ENCODE results near the gene C1orf167. TPM values are rescaled to one million over a fixed set of nuclear protein-coding genes. Genes with fewer than 3 reads are reported as not detected.

Gene C1orf167
- total RNA-seq, 5 donors from 2014 or later (not counting 1 experiment from before 2014, with no cell fraction given) = not detected

- Histone ChIP-seq H3K4me3 (ENCODE audit: control insufficient read depth in 1 of 2, extremely low read depth in 1 of 2, low read length in 1 of 2) (peak overlapping the region; percentile 27 to 36), H3K36me3 (ENCODE audit: control insufficient read depth in 2 of 2, extremely low read depth in 1 of 2, insufficient read depth in 1 of 2, low read length in 1 of 2) (peaks cover 0 to 4% of the 10 kb centered on the region in 2 donors), H3K27ac (ENCODE audit: low read length) (no peak overlapping the region), H3K9me3 (no peaks in the 10 kb centered on the region), H3K27me3 (replicated peaks in 1 of 2; ENCODE audit: control insufficient read depth in 2 of 2, extremely low read depth in 1 of 2, insufficient read depth in 2 of 2, low read length in 1 of 2) (no peaks in the 10 kb centered on the region), H3K4me1 (ENCODE audit: control insufficient read depth in 1 of 2, extremely low read depth in 1 of 2, insufficient read depth in 2 of 2, low read length in 2 of 2) (peaks cover 0 to 13% of the 10 kb centered on the region in 2 experiments)
- H3K36me3 Mint-ChIP-seq = no peaks in the 10 kb centered on the region
- H3K27me3 Mint-ChIP-seq = no peaks in the 10 kb centered on the region
- ChIA-PET CTCF (no interaction called here), POLR2A (no interaction called here)
- no peaks in the 10 kb centered on the region for H3K9me3 Mint-ChIP-seq
- no peak overlapping the region for H3K27ac Mint-ChIP-seq
- H3K4me1 Mint-ChIP-seq = peaks cover 0 to 9% (median 9%) of the 10 kb centered on the region in 3 donors
- WGBS (ENCODE audit: insufficient coverage) = 14% methylated on average over 27 of the region's 30 CpGs
- ATAC-seq (replicated peaks in 1 of 4) (peak; percentile 49 to 69 (median 56)), DNase-seq (peak in 18 of 35 experiments; percentile 8 to 53 (median 27))
- H3K4me3 Mint-ChIP-seq = peak overlapping the region; percentile 28 to 63 (median 48)
Observed at GRCh38 chr1:11784993-11785769, 23.2 kb downstream of the C1orf167 start.

- CTCF ChIA-PET = interaction anchor here in 1 of 2 donors (0.6 kb wide), 1 partner anchor 251 kb away, joined by 3 read pairs; no protein-coding TSS in a partner anchor
Observed at GRCh38 chr1:11786168-11786567, 24.2 kb downstream of the C1orf167 start.

GRCh38 chr1:11787251-11787803 lies 25.3 kb downstream of the C1orf167 start:
- no peak for DNase-seq
- Mint-ChIP-seq H3K27ac (no peak overlapping the region), H3K36me3 (peaks cover 13% of the 10 kb centered on the region), H3K4me1 (peaks cover 0 to 9% (median 9%) of the 10 kb centered on the region in 3 donors), H3K9me3 (no peaks in the 10 kb centered on the region), H3K27me3 (no peaks in the 10 kb centered on the region), H3K4me3 (no peak overlapping the region)
- ChIA-PET CTCF (interaction anchor here in 1 of 2 donors (0.5 to 0.6 kb wide), 2 partner anchors 120 to 775 kb away, joined by 3 to 8 read pairs; partner anchors contain the start of gene TARDBP), POLR2A (interaction anchor here in 1 of 2 donors (0.7 kb wide), 1 partner anchor 80 kb away, joined by 3 read pairs; no protein-coding TSS in a partner anchor)
- no peak overlapping the region for H3K4me3 ChIP-seq (ENCODE audit: control insufficient read depth in 1 of 2, extremely low read depth in 1 of 2, low read length in 1 of 2)
- WGBS (ENCODE audit: insufficient coverage) = 79% methylated on average over 10 of the region's 16 CpGs
- H3K27me3 ChIP-seq (replicated peaks in 1 of 2; ENCODE audit: control insufficient read depth in 2 of 2, extremely low read depth in 1 of 2, insufficient read depth in 2 of 2, low read length in 1 of 2) = no peaks in the 10 kb centered on the region
- H3K9me3 ChIP-seq = no peaks in the 10 kb centered on the region
- peaks cover 0 to 13% of the 10 kb centered on the region in 2 experiments for H3K4me1 ChIP-seq (ENCODE audit: control insufficient read depth in 1 of 2, extremely low read depth in 1 of 2, insufficient read depth in 2 of 2, low read length in 2 of 2)
- no peak overlapping the region for H3K27ac ChIP-seq (ENCODE audit: low read length)
- peaks cover 0 to 17% of the 10 kb centered on the region in 2 donors for H3K36me3 ChIP-seq (ENCODE audit: control insufficient read depth in 2 of 2, extremely low read depth in 1 of 2, insufficient read depth in 1 of 2, low read length in 1 of 2)
- ATAC-seq (replicated peaks in 1 of 4) = no peak

More at GRCh38 chr1:11786168-11786567, 24.2 kb downstream of the C1orf167 start:
- H3K27me3 Mint-ChIP-seq = no peaks in the 10 kb centered on the region
- no CpG with 5 or more reads among the region's 5 CpGs for WGBS (ENCODE audit: insufficient coverage)
- Histone ChIP-seq H3K27me3 (replicated peaks in 1 of 2; ENCODE audit: control insufficient read depth in 2 of 2, extremely low read depth in 1 of 2, insufficient read depth in 2 of 2, low read length in 1 of 2) (no peaks in the 10 kb centered on the region), H3K9me3 (no peaks in the 10 kb centered on the region), H3K4me3 (ENCODE audit: control insufficient read depth in 1 of 2, extremely low read depth in 1 of 2, low read length in 1 of 2) (no peak overlapping the region), H3K4me1 (ENCODE audit: control insufficient read depth in 1 of 2, extremely low read depth in 1 of 2, insufficient read depth in 2 of 2, low read length in 2 of 2) (peaks cover 0 to 13% of the 10 kb centered on the region in 2 experiments), H3K27ac (ENCODE audit: low read length) (no peak overlapping the region), H3K36me3 (ENCODE audit: control insufficient read depth in 2 of 2, extremely low read depth in 1 of 2, insufficient read depth in 1 of 2, low read length in 1 of 2) (peaks cover 0 to 7% of the 10 kb centered on the region in 2 donors)
- peaks cover 4% of the 10 kb centered on the region for H3K36me3 Mint-ChIP-seq
- DNase-seq = no peak
- no peaks in the 10 kb centered on the region for H3K9me3 Mint-ChIP-seq
- H3K27ac Mint-ChIP-seq = no peak overlapping the region
- no peak for ATAC-seq (replicated peaks in 1 of 4)
- H3K4me1 Mint-ChIP-seq = peaks cover 0 to 9% (median 9%) of the 10 kb centered on the region in 3 donors
- no peak overlapping the region for H3K4me3 Mint-ChIP-seq
- POLR2A ChIA-PET = no interaction called here

DNA sequence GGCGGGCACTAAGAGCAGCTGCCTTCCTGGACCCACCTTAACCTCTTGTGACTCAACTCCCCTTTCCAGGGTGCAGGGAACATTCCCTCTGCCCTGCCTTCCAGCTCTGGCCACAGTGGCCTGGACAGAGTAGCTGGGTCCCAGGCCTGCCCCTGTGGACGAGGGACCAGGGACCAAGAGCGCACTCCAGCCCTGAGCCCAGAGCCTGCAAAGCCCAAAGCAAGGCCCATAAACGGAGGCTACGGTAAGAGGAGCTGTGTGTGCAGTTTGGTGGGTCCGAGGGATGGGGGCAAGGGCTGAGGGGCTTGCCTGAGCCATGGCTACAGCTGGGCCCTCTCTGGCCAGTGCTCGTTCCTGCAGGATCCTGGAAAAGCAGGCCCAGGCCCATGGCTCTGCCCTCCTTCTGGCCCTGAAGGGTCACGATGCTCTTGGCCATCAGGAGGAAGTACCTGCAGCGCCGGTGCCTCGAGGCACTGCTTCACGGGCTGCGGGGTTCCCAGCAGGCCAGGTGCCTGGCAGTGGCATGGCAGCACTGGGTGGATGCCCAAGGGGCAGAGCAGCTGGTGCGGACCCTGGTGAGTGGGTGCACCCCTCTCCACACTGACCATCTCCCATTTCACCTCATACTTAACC lies 25.9 kb downstream of the C1orf167 start:
- Histone ChIP-seq H3K27ac (ENCODE audit: low read length) (no peak overlapping the region), H3K9me3 (no peaks in the 10 kb centered on the region), H3K4me3 (ENCODE audit: control insufficient read depth in 1 of 2, extremely low read depth in 1 of 2, low read length in 1 of 2) (no peak overlapping the region), H3K36me3 (ENCODE audit: control insufficient read depth in 2 of 2, extremely low read depth in 1 of 2, insufficient read depth in 1 of 2, low read length in 1 of 2) (peaks cover 0 to 23% of the 10 kb centered on the region in 2 donors), H3K4me1 (ENCODE audit: control insufficient read depth in 1 of 2, extremely low read depth in 1 of 2, insufficient read depth in 2 of 2, low read length in 2 of 2) (peaks cover 0 to 13% of the 10 kb centered on the region in 2 experiments), H3K27me3 (replicated peaks in 1 of 2; ENCODE audit: control insufficient read depth in 2 of 2, extremely low read depth in 1 of 2, insufficient read depth in 2 of 2, low read length in 1 of 2) (no peaks in the 10 kb centered on the region)
- Mint-ChIP-seq H3K4me1 (peaks cover 0 to 9% (median 9%) of the 10 kb centered on the region in 3 donors), H3K27ac (no peak overlapping the region), H3K9me3 (no peaks in the 10 kb centered on the region), H3K36me3 (peaks cover 13% of the 10 kb centered on the region), H3K27me3 (no peaks in the 10 kb centered on the region), H3K4me3 (no peak overlapping the region)
- ChIA-PET POLR2A (interaction anchor here in 1 of 2 donors (0.7 kb wide), 1 partner anchor 80 kb away, joined by 3 read pairs; no protein-coding TSS in a partner anchor), CTCF (interaction anchor here in 1 of 2 donors (0.5 to 0.6 kb wide), 2 partner anchors 120 to 776 kb away, joined by 3 to 8 read pairs; partner anchors contain the start of gene TARDBP)
- ATAC-seq (replicated peaks in 1 of 4) (no peak), DNase-seq (no peak)
- WGBS (ENCODE audit: insufficient coverage) = 90% methylated on average over 14 of the region's 14 CpGs

GRCh38 chr1:11788549-11789053 lies 26.6 kb downstream of the C1orf167 start:
- Mint-ChIP-seq H3K4me3 (no peak overlapping the region), H3K4me1 (peaks cover 0 to 9% (median 7%) of the 10 kb centered on the region in 3 donors), H3K36me3 (peaks cover 13% of the 10 kb centered on the region), H3K27me3 (no peaks in the 10 kb centered on the region), H3K27ac (no peak overlapping the region), H3K9me3 (no peaks in the 10 kb centered on the region)
- Histone ChIP-seq H3K27me3 (replicated peaks in 1 of 2; ENCODE audit: control insufficient read depth in 2 of 2, extremely low read depth in 1 of 2, insufficient read depth in 2 of 2, low read length in 1 of 2) (no peaks in the 10 kb centered on the region), H3K36me3 (ENCODE audit: control insufficient read depth in 2 of 2, extremely low read depth in 1 of 2, insufficient read depth in 1 of 2, low read length in 1 of 2) (peaks cover 0 to 27% of the 10 kb centered on the region in 2 donors), H3K4me1 (ENCODE audit: control insufficient read depth in 1 of 2, extremely low read depth in 1 of 2, insufficient read depth in 2 of 2, low read length in 2 of 2) (peaks cover 0 to 13% of the 10 kb centered on the region in 2 experiments), H3K27ac (ENCODE audit: low read length) (no peak overlapping the region), H3K9me3 (no peaks in the 10 kb centered on the region), H3K4me3 (ENCODE audit: control insufficient read depth in 1 of 2, extremely low read depth in 1 of 2, low read length in 1 of 2) (no peak overlapping the region)
- ChIA-PET POLR2A (no interaction called here), CTCF (no interaction called here)
- DNase-seq = no peak
- WGBS (ENCODE audit: insufficient coverage) = 92% methylated on average over 13 of the region's 14 CpGs
- ATAC-seq (replicated peaks in 1 of 4) = no peak
